Measurements from ENCODE around the gene STARD8.

DNA sequence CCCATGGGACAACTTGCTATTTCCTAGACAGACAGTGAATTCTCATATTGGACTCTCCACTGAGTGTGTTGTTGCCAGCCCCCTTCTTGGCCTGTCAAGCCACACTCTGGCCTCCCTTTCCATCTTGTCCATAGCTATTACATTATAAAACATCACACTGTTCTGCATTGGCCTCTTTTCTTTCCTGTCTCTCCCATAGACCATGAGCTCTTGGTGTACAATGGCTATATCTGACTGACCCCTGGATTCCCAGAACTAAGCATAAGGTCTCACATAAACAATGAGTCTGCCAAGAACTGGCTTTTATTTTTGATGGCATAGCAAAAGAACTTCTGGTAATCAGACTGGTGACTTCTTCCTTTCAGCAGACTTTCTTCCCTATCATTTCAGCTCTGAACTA lies 23.8 kb downstream of the STARD8 start:
- TF ChIP-seq CTCF (IDR thresholded peaks at IDR 0.05; ENCODE audit: low read depth, low read length) (no peak), MYC (IDR thresholded peaks at IDR 0.05; ENCODE audit: low read depth, low read length) (no peak)
- TF ChIP-seq, protein P1, sequence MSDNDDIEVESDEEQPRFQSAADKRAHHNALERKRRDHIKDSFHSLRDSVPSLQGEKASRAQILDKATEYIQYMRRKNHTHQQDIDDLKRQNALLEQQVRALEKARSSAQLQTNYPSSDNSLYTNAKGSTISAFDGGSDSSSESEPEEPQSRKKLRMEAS (IDR thresholded peaks at IDR 0.05; ENCODE audit: low read depth, low read length) = no peak
